Transverse colon (tissue), 4 donors: Measurements from ENCODE around the gene TNFRSF1B. TPM values are rescaled to one million over a fixed set of nuclear protein-coding genes. Genes with fewer than 3 reads are reported as not detected.

Source experiments
- DNase-seq: peaks from one replicate; pipeline ENCODE4 v3.0.0-alpha.2; 2019
- H3K27ac ChIP-seq, 4 donors: fragments of 200-600 bp; sonication (generic); 2 replicates each; pipeline ENCODE4 v1.5.1; 2016 to 2018; ENCODE audit warnings: inconsistent platforms in 4 of 4
- H3K27me3 ChIP-seq: fragments of 200-600 bp; sonication (generic); 2 replicates; pipeline ENCODE4 v1.5.1; 2017; ENCODE audit warnings: inconsistent platforms
- H3K36me3 ChIP-seq, 4 donors: fragments of 200-600 bp; sonication (generic); 2 replicates each; pipeline ENCODE4 v1.5.1; 2017 to 2019; ENCODE audit warnings: inconsistent platforms in 4 of 4
- H3K4me1 ChIP-seq, 4 donors: fragments of 200-600 bp; sonication (generic); 2 replicates each; pipeline ENCODE4 v1.5.1; 2017 to 2020; ENCODE audit warnings: inconsistent platforms in 4 of 4
- H3K4me3 ChIP-seq, 4 donors: fragments of 200-600 bp; sonication (generic); 1 replicate in 1 of 4; 2 replicates in 3 of 4; pipeline versions ENCODE4 v1.5.1 to v1.6.1; 2017 to 2019; ENCODE audit warnings: inconsistent platforms in 4 of 4
- H3K9me3 ChIP-seq, 2 donors: fragments of 200-600 bp; sonication (generic); 2 replicates each; pipeline ENCODE4 v1.5.1; 2017 to 2019; ENCODE audit warnings: inconsistent platforms in 2 of 2
- CTCF ChIP-seq, 5 experiments: fragments of 200-600 bp in 3 of 5; fragments of 450-650 bp in 2 of 5; sonication (generic) in 3 of 5; IDR thresholded peaks; 1 replicate in 2 of 5; 2 replicates in 3 of 5; pipeline ENCODE4 v1.5.1; 2016 to 2017; ENCODE audit warnings: antibody characterized with exemption in 5 of 5, inconsistent platforms in 3 of 5, mild to moderate bottlenecking in 2 of 5, moderate library complexity in 1 of 5
- EP300 ChIP-seq: sonication (generic); formaldehyde crosslinking; IDR thresholded peaks from one replicate; pipeline ENCODE4 v1.6.1; 2017; ENCODE audit warnings: antibody characterized with exemption, low read depth
- POLR2A ChIP-seq: fragments of 450-650 bp; IDR thresholded peaks from one replicate; pipeline ENCODE4 v1.6.1; 2016; ENCODE audit warnings: antibody characterized with exemption, mild to moderate bottlenecking, moderate library complexity
- POLR2AphosphoS5 ChIP-seq, 3 donors: sonication (generic); formaldehyde crosslinking; IDR thresholded peaks; one replicate each; pipeline ENCODE4 v1.6.1; 2016; ENCODE audit warnings: antibody characterized with exemption in 3 of 3
- WGBS, 2 donors: methylation state at CpG; one replicate each; pipeline ENCODE4 v1.1.5; 2018; ENCODE audit warnings: low coverage in 1 of 2; 5-methylcytosine and 5-hydroxymethylcytosine counted together
- in situ Hi-C, 4 donors: fragments of 200-750 bp; cut with MboI; loops; one replicate each; pipeline versions ENCODE4 v1.15.0 to v1.15.1; 2017; ENCODE audit warnings: low sequenced_read_pairs in 3 of 4, low pct_ligation_motif_present in 1 of 4, low pct_unique_long_range_greater_than_20kb in 1 of 4
- intact Hi-C: fragments of 100-400 bp; cut with DNase I; formaldehyde crosslinking; loops from one replicate; pipeline ENCODE4 v1.15.1; 2023; ENCODE audit warnings: low total_unique reads
- total RNA-seq, 4 donors: library from RNA; depleted of rRNA; stranded (reverse); fragments of >200 nt; gene quantifications; one replicate each; pipeline ENCODE4 v1.1.0, GENCODE V29; 2016

Gene TNFRSF1B
- total RNA-seq, 4 donors from 2014 or later: 11.1 to 17.3 (median 15.3) TPM

- no peak for DNase-seq
- H3K9me3 ChIP-seq: no peaks in the 10 kb centered on the region
- peaks cover 13 to 41% (median 35%) of the 10 kb centered on the region in 4 donors for H3K4me1 ChIP-seq
- WGBS, 2 donors: 80% methylated on average over 13 of the region's 13 CpGs; no CpG with 5 or more reads in 1 of the 2 donors
- intact Hi-C loops (no loop called here), in situ Hi-C loops (no loop called here)
- no peak overlapping the region for H3K4me3 ChIP-seq
- no peak overlapping the region for H3K27ac ChIP-seq
- no peaks in the 10 kb centered on the region for H3K36me3 ChIP-seq
- TF ChIP-seq CTCF (IDR thresholded peaks at IDR 0.05): no peak
- no peak for TF ChIP-seq POLR2AphosphoS5 (IDR thresholded peaks at IDR 0.05)
- no peak for TF ChIP-seq EP300
- TF ChIP-seq POLR2A: no peak
- H3K27me3 ChIP-seq: no peaks in the 10 kb centered on the region
Measured at GRCh38 chr1:12188657-12189327, 22.0 kb downstream of the TNFRSF1B start.

- DNase-seq: no peak
- no peaks in the 10 kb centered on the region for H3K36me3 ChIP-seq
- H3K4me3 ChIP-seq: no peak overlapping the region
- no peaks in the 10 kb centered on the region for H3K9me3 ChIP-seq
- H3K27me3 ChIP-seq: no peaks in the 10 kb centered on the region
- H3K4me1 ChIP-seq: peaks cover 13 to 36% (median 33%) of the 10 kb centered on the region in 4 donors
- intact Hi-C loops (no loop called here), in situ Hi-C loops (no loop called here)
- WGBS, 2 donors: 58 to 74% methylated on average over 2 to 5 of the region's 5 CpGs
- no peak for TF ChIP-seq EP300
- TF ChIP-seq POLR2AphosphoS5 (IDR thresholded peaks at IDR 0.05): no peak
- no peak for TF ChIP-seq CTCF (IDR thresholded peaks at IDR 0.05)
- TF ChIP-seq POLR2A: no peak
- H3K27ac ChIP-seq: no peak overlapping the region
Measured at GRCh38 chr1:12189328-12189682, 22.5 kb downstream of the TNFRSF1B start.

GRCh38 chr1:12191242-12192032, 24.6 kb downstream of the TNFRSF1B start:
- TF ChIP-seq CTCF (IDR thresholded peaks at IDR 0.05) (no peak), POLR2A (no peak), POLR2AphosphoS5 (IDR thresholded peaks at IDR 0.05) (no peak), EP300 (no peak)
- Histone ChIP-seq H3K36me3 (no peaks in the 10 kb centered on the region), H3K27ac (no peak overlapping the region), H3K4me1 (peaks cover 0 to 14% (median 12%) of the 10 kb centered on the region in 4 donors), H3K27me3 (no peaks in the 10 kb centered on the region), H3K9me3 (no peaks in the 10 kb centered on the region), H3K4me3 (no peak overlapping the region)
- DNase-seq: no peak
- WGBS, 2 donors: 92 to 93% methylated on average over 26 to 58 of the region's 58 CpGs
- intact Hi-C loops: no loop called here
- in situ Hi-C loops: no loop called here

- no peaks in the 10 kb centered on the region for H3K27me3 ChIP-seq
- H3K4me3 ChIP-seq: no peak overlapping the region
- TF ChIP-seq POLR2AphosphoS5 (IDR thresholded peaks at IDR 0.05) (no peak), POLR2A (no peak), CTCF (IDR thresholded peaks at IDR 0.05) (no peak), EP300 (no peak)
- DNase-seq: no peak
- 74% methylated on average over 14 of the region's 14 CpGs; no CpG with 5 or more reads in 1 of the 2 donors for WGBS, 2 donors
- in situ Hi-C loops: no loop called here
- no peaks in the 10 kb centered on the region for H3K36me3 ChIP-seq
- intact Hi-C loops: no loop called here
- H3K9me3 ChIP-seq: no peaks in the 10 kb centered on the region
- H3K27ac ChIP-seq: no peak overlapping the region
- no peaks in the 10 kb centered on the region for H3K4me1 ChIP-seq
Measured at GRCh38 chr1:12194666-12195216, 27.9 kb downstream of the TNFRSF1B start.
